ENCODE data around the gene TSC22D1.

Gene TSC22D1

GRCh38 chr13:44396701-44397580, 179.2 kb downstream of the TSC22D1 start:
- Histone ChIP-seq H3K4me3 (ENCODE audit: severe bottlenecking) (no peak overlapping the region), H3K36me3 (ENCODE audit: low read depth) (no peaks in the 10 kb centered on the region), H3K27me3 (ENCODE audit: insufficient read depth, poor library complexity, severe bottlenecking) (no peaks in the 10 kb centered on the region), H3K9me3 (ENCODE audit: severe bottlenecking) (no peaks in the 10 kb centered on the region), H3K27ac (ENCODE audit: poor library complexity, severe bottlenecking) (no peak overlapping the region), H3K4me1 (ENCODE audit: insufficient read depth, poor library complexity, severe bottlenecking) (no peaks in the 10 kb centered on the region)
- ATAC-seq (ENCODE audit: low read depth) (no peak), DNase-seq (ENCODE audit: low spot score) (no peak)
- TF ChIP-seq CTCF (IDR thresholded peaks at IDR 0.05; ENCODE audit: poor library complexity, severe bottlenecking): no peak

- H3K9me3 ChIP-seq (ENCODE audit: severe bottlenecking): no peaks in the 10 kb centered on the region
- H3K27me3 ChIP-seq (ENCODE audit: insufficient read depth, poor library complexity, severe bottlenecking): no peaks in the 10 kb centered on the region
- DNase-seq (ENCODE audit: low spot score) (no peak), ATAC-seq (ENCODE audit: low read depth) (no peak)
- no peak overlapping the region for H3K4me3 ChIP-seq (ENCODE audit: severe bottlenecking)
- H3K36me3 ChIP-seq (ENCODE audit: low read depth): no peaks in the 10 kb centered on the region
- no peak for TF ChIP-seq CTCF (IDR thresholded peaks at IDR 0.05; ENCODE audit: poor library complexity, severe bottlenecking)
- no peaks in the 10 kb centered on the region for H3K4me1 ChIP-seq (ENCODE audit: insufficient read depth, poor library complexity, severe bottlenecking)
- H3K27ac ChIP-seq (ENCODE audit: poor library complexity, severe bottlenecking): no peak overlapping the region
Observed at GRCh38 chr13:44395976-44396694, 180.0 kb downstream of the TSC22D1 start.

GRCh38 chr13:44394658-44395057, 181.5 kb downstream of the TSC22D1 start:
- DNase-seq (ENCODE audit: low spot score) (no peak), ATAC-seq (ENCODE audit: low read depth) (no peak)
- no peaks in the 10 kb centered on the region for H3K4me1 ChIP-seq (ENCODE audit: insufficient read depth, poor library complexity, severe bottlenecking)
- H3K36me3 ChIP-seq (ENCODE audit: low read depth): no peaks in the 10 kb centered on the region
- no peak overlapping the region for H3K4me3 ChIP-seq (ENCODE audit: severe bottlenecking)
- H3K27ac ChIP-seq (ENCODE audit: poor library complexity, severe bottlenecking): no peak overlapping the region
- TF ChIP-seq CTCF (IDR thresholded peaks at IDR 0.05; ENCODE audit: poor library complexity, severe bottlenecking): no peak
- H3K9me3 ChIP-seq (ENCODE audit: severe bottlenecking): no peaks in the 10 kb centered on the region
- H3K27me3 ChIP-seq (ENCODE audit: insufficient read depth, poor library complexity, severe bottlenecking): no peaks in the 10 kb centered on the region

- H3K27me3 ChIP-seq (ENCODE audit: insufficient read depth, poor library complexity, severe bottlenecking): no peaks in the 10 kb centered on the region
- ATAC-seq (ENCODE audit: low read depth): no peak
- H3K27ac ChIP-seq (ENCODE audit: poor library complexity, severe bottlenecking): no peak overlapping the region
- H3K4me3 ChIP-seq (ENCODE audit: severe bottlenecking): no peak overlapping the region
- no peak for TF ChIP-seq CTCF (IDR thresholded peaks at IDR 0.05; ENCODE audit: poor library complexity, severe bottlenecking)
- no peaks in the 10 kb centered on the region for H3K9me3 ChIP-seq (ENCODE audit: severe bottlenecking)
- H3K4me1 ChIP-seq (ENCODE audit: insufficient read depth, poor library complexity, severe bottlenecking): no peaks in the 10 kb centered on the region
- no peaks in the 10 kb centered on the region for H3K36me3 ChIP-seq (ENCODE audit: low read depth)
- no peak for DNase-seq (ENCODE audit: low spot score)
Observed at GRCh38 chr13:44393391-44393790, 182.7 kb downstream of the TSC22D1 start.
